Sigmoid colon (tissue), 7 donors: ENCODE results near the gene GSC. TPM values are rescaled to one million over a fixed set of nuclear protein-coding genes. Genes with fewer than 3 reads are reported as not detected.
"Not testable (repeated sequence)": the region's sequence is repeated elsewhere in the genome, so short reads cannot be mapped to it uniquely, and the experiment has no call there.

Experiments used
- DNase-seq: peaks from one replicate; pipeline ENCODE4 v3.0.0-alpha.2; 2019
- H3K27ac ChIP-seq, 4 donors: fragments of 200-600 bp; sonication (generic); one replicate each; pipeline ENCODE4 v1.5.1; 2016 to 2019; ENCODE audit warnings: mild to moderate bottlenecking in 1 of 4
- H3K27me3 ChIP-seq, 3 donors: fragments of 200-600 bp; sonication (generic); one replicate each; pipeline ENCODE4 v1.5.1; 2019; ENCODE audit warnings: mild to moderate bottlenecking in 1 of 3
- H3K36me3 ChIP-seq, 4 donors: fragments of 200-600 bp; sonication (generic); one replicate each; pipeline ENCODE4 v1.5.1; 2016 to 2019
- H3K4me1 ChIP-seq, 4 donors: fragments of 200-600 bp; sonication (generic); one replicate each; pipeline ENCODE4 v1.5.1; 2017 to 2019
- H3K4me3 ChIP-seq, 4 donors: fragments of 200-600 bp; sonication (generic); one replicate each; pipeline ENCODE4 v1.5.1; 2017 to 2019; ENCODE audit warnings: mild to moderate bottlenecking in 2 of 4, moderate library complexity in 1 of 4
- H3K9me3 ChIP-seq, 4 donors: fragments of 200-600 bp in 3 of 4; sonication (generic) in 3 of 4; one replicate each; pipeline versions ENCODE4 v1.5.1 to v1.6.1; 2013 to 2019
- EP300 ChIP-seq, 4 donors: sonication (generic); formaldehyde crosslinking; IDR thresholded peaks; one replicate each; pipeline ENCODE4 v1.6.1; 2017; ENCODE audit warnings: antibody characterized with exemption in 4 of 4
- POLR2A ChIP-seq, 2 donors: fragments of 450-650 bp; IDR thresholded peaks; one replicate each; pipeline ENCODE4 v1.6.1; 2016; ENCODE audit warnings: antibody characterized with exemption in 2 of 2, mild to moderate bottlenecking in 2 of 2, moderate library complexity in 2 of 2
- POLR2AphosphoS5 ChIP-seq, 4 donors: sonication (generic); formaldehyde crosslinking; IDR thresholded peaks; one replicate each; pipeline ENCODE4 v1.6.1; 2017; ENCODE audit warnings: antibody characterized with exemption in 4 of 4
- WGBS, 2 donors: extraction: QIAGEN DNeasy Blood & Tissue Kit; methylation state at CpG; one replicate each; pipeline ENCODE4 v1.1.7; 2013; 5-methylcytosine and 5-hydroxymethylcytosine counted together
- intact Hi-C: fragments of 100-400 bp; cut with DNase I; formaldehyde crosslinking; loops from one replicate; pipeline ENCODE4 v1.15.1; 2023
- polyA plus RNA-seq, 3 donors: library from polyadenylated mRNA; stranded (reverse); fragments of 200-250 nt; gene quantifications; one replicate each; pipeline ENCODE4 v1.2.3, GENCODE V29; 2013
- total RNA-seq, 4 donors: library from RNA; depleted of rRNA; stranded (reverse); fragments of >200 nt; gene quantifications; one replicate each; pipeline ENCODE4 v1.1.0, GENCODE V29; 2016
- TF ChIP-seq, protein P1 (sequence below), 4 experiments: fragments of 450-650 bp in 3 of 4; fragments of 200-600 bp in 1 of 4; IDR thresholded peaks; one replicate each; pipeline ENCODE4 v1.5.1; 2016 to 2019; ENCODE audit warnings: antibody characterized with exemption in 4 of 4, mild to moderate bottlenecking in 3 of 4, moderate library complexity in 2 of 4
- donor health status: healthy with polysubstance abuse.
- donor health status: Bipolar disorder and iron deficiency.
- donor health status: healthy.

Gene GSC
- total and polyA plus RNA-seq, 7 donors, result 0.07 to 7.5 (median 0.41) TPM; not detected in 2

DNA sequence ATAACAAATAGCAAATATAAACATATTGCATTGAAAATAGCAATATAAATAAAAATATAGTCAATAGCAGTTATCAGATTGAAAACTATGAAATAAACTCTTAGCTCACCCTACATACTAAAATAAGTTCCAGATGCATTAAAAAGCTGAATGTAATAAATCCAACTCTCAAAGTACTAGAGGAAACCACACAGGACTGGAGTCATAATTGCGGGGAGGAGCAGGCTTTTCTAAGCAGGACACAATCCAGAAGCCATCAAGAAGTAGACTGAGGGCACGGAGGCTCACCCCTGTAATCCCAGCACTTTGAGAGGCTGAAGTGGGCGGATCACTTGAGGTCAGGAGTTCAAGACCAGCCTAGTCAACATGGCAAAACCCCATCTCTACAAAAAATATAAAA lies 22.2 kb downstream of the GSC start:
- Histone ChIP-seq H3K27me3 (no peaks in the 10 kb centered on the region), H3K9me3 (no peaks in the 10 kb centered on the region), H3K4me3 (no peak overlapping the region), H3K27ac (no peak overlapping the region), H3K36me3 (no peaks in the 10 kb centered on the region), H3K4me1 (no peaks in the 10 kb centered on the region)
- no peak for DNase-seq
- 54 to 73% methylated on average over 3 of the region's 3 CpGs for WGBS, 2 donors
- intact Hi-C loops, result no loop called here
- TF ChIP-seq, protein P1, sequence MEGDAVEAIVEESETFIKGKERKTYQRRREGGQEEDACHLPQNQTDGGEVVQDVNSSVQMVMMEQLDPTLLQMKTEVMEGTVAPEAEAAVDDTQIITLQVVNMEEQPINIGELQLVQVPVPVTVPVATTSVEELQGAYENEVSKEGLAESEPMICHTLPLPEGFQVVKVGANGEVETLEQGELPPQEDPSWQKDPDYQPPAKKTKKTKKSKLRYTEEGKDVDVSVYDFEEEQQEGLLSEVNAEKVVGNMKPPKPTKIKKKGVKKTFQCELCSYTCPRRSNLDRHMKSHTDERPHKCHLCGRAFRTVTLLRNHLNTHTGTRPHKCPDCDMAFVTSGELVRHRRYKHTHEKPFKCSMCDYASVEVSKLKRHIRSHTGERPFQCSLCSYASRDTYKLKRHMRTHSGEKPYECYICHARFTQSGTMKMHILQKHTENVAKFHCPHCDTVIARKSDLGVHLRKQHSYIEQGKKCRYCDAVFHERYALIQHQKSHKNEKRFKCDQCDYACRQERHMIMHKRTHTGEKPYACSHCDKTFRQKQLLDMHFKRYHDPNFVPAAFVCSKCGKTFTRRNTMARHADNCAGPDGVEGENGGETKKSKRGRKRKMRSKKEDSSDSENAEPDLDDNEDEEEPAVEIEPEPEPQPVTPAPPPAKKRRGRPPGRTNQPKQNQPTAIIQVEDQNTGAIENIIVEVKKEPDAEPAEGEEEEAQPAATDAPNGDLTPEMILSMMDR (IDR thresholded peaks at IDR 0.05), result no peak
- no peak for TF ChIP-seq POLR2A (IDR thresholded peaks at IDR 0.05)
- no peak for TF ChIP-seq POLR2AphosphoS5 (IDR thresholded peaks at IDR 0.05)
- no peak for TF ChIP-seq EP300 (IDR thresholded peaks at IDR 0.05)

DNA sequence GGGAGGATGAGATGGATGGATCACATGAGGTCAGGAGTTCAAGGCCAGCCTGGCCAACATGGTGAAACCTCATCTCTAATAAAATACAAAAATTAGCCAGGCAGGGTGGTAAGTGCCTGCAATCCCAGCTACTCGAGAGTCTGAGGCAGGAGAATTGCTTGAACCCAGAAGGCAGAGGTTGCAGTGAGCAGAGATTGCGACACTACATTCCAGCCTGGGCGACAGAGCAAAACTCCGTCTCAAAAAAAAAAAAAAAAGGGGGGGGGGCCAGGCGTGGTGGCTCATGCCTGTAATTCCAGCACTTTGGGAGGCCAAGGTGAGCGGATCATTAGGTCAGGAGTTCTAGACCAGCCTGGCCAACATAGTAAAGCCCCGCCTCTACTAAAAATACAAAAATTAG lies 22.8 kb downstream of the GSC start:
- H3K27me3 ChIP-seq, DNase-seq, H3K36me3 ChIP-seq, H3K9me3 ChIP-seq, intact Hi-C loops, H3K4me3 ChIP-seq, H3K27ac ChIP-seq, H3K4me1 ChIP-seq: not testable (repeated sequence)
- WGBS, 2 donors, result 73 to 82% methylated on average over 7 of the region's 7 CpGs

DNA sequence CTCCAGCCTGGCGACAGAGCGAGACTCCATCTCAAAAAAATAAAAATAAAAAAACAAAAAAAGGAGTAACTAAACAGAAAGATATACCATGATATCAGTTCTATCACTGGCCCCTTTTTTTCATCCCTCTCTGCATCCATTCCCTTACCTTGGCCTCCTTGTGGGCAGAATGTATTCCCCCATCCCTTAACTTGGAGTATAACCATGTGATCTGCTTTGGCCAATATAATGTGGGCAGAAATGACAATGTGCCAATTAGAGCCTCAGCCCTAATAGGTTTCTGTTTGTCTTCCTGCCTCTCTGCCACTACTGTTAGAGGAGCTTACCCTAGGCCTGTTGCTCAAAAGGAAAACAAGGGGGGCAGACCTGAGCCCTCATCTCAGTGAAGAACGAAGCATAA lies 23.8 kb downstream of the GSC start:
- intact Hi-C loops, result no loop called here
- Histone ChIP-seq H3K9me3 (no peaks in the 10 kb centered on the region), H3K27me3 (no peaks in the 10 kb centered on the region), H3K4me3 (no peak overlapping the region), H3K4me1 (no peaks in the 10 kb centered on the region), H3K27ac (no peak overlapping the region), H3K36me3 (no peaks in the 10 kb centered on the region)
- 92 to 94% methylated on average over 3 of the region's 3 CpGs for WGBS, 2 donors
- no peak for DNase-seq
- TF ChIP-seq EP300 (IDR thresholded peaks at IDR 0.05) (no peak), POLR2AphosphoS5 (IDR thresholded peaks at IDR 0.05) (no peak), POLR2A (IDR thresholded peaks at IDR 0.05) (no peak)
- TF ChIP-seq, protein P1 (IDR thresholded peaks at IDR 0.05), result no peak

- no peaks in the 10 kb centered on the region for H3K4me1 ChIP-seq
- TF ChIP-seq EP300 (IDR thresholded peaks at IDR 0.05), result no peak
- TF ChIP-seq POLR2A (IDR thresholded peaks at IDR 0.05), result no peak
- TF ChIP-seq POLR2AphosphoS5 (IDR thresholded peaks at IDR 0.05), result no peak
- DNase-seq, result no peak
- H3K9me3 ChIP-seq, result no peaks in the 10 kb centered on the region
- H3K27ac ChIP-seq, result no peak overlapping the region
- intact Hi-C loops, result no loop called here
- 82 to 84% methylated on average over 5 of the region's 5 CpGs for WGBS, 2 donors
- no peaks in the 10 kb centered on the region for H3K27me3 ChIP-seq
- no peak overlapping the region for H3K4me3 ChIP-seq
- no peaks in the 10 kb centered on the region for H3K36me3 ChIP-seq
These were observed 31.2 kb downstream of the GSC start for GRCh38 chr14:94738751-94739150.

DNA sequence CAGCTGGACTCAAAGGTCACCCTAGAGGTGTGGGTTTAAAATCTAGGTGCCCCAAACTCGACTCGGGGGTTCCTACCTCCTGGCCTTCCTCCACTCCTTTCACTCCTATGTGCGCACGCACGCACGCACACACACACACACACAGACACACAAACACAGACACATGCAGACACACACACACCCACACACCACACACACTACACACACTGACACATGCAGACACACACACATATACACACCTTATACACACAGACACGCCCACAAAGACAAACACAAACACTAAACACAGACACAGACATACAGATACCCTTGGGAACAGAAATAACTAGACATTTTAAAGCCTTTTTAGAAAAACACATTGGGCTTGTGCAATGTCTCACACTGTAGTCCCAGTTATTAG lies 31.8 kb downstream of the GSC start:
- 68 to 78% methylated on average over 7 of the region's 7 CpGs for WGBS, 2 donors
- H3K9me3 ChIP-seq, result no peaks in the 10 kb centered on the region

GRCh38 chr14:94728950-94729349 lies 41.0 kb downstream of the GSC start:
- no peaks in the 10 kb centered on the region for H3K4me1 ChIP-seq
- 55 to 56% methylated on average over 3 of the region's 3 CpGs for WGBS, 2 donors
- H3K27ac ChIP-seq, result no peak overlapping the region
- peak; percentile 5 for DNase-seq
- no peaks in the 10 kb centered on the region for H3K36me3 ChIP-seq
- no peak for TF ChIP-seq POLR2A (IDR thresholded peaks at IDR 0.05)
- TF ChIP-seq POLR2AphosphoS5 (IDR thresholded peaks at IDR 0.05), result no peak
- no peak for TF ChIP-seq EP300 (IDR thresholded peaks at IDR 0.05)
- H3K4me3 ChIP-seq, result no peak overlapping the region
- no peaks in the 10 kb centered on the region for H3K9me3 ChIP-seq
- H3K27me3 ChIP-seq, result no peaks in the 10 kb centered on the region
- intact Hi-C loops, result no loop called here

More for the DNA sequence above, 31.8 kb downstream of the GSC start:
- no peaks in the 10 kb centered on the region for H3K36me3 ChIP-seq
- H3K27me3 ChIP-seq, result no peaks in the 10 kb centered on the region
- intact Hi-C loops, result no loop called here
- DNase-seq, result no peak
- no peak for TF ChIP-seq POLR2A (IDR thresholded peaks at IDR 0.05)
- TF ChIP-seq, protein P1 (IDR thresholded peaks at IDR 0.05), result no peak
- TF ChIP-seq EP300 (IDR thresholded peaks at IDR 0.05), result no peak
- no peak for TF ChIP-seq POLR2AphosphoS5 (IDR thresholded peaks at IDR 0.05)
- no peak overlapping the region for H3K4me3 ChIP-seq
- H3K27ac ChIP-seq, result no peak overlapping the region
- no peaks in the 10 kb centered on the region for H3K4me1 ChIP-seq

DNA sequence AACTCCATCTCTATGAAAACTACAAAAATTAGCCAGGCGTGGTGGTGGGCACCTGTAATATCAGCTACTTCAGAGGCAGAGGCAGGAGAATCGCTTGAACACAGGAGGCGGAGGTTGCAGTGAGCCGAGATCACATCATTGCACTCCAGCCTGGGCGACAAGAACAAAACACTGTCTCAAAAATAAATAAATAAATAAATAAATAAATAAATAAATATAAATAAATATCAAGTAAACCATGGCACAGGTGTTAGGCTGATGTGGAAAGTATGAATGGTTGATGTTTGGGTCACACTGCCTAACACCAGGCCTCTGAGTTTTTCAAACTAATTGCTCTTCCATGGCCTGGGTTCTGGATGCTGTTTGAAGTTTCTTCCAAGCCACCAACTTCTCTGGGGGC lies 41.5 kb downstream of the GSC start:
- 90 to 94% methylated on average over 5 of the region's 5 CpGs for WGBS, 2 donors
- H3K9me3 ChIP-seq, H3K4me3 ChIP-seq, H3K27ac ChIP-seq, H3K36me3 ChIP-seq, H3K4me1 ChIP-seq, H3K27me3 ChIP-seq, intact Hi-C loops: not testable (repeated sequence)
- DNase-seq, result peak; percentile 15

GRCh38 chr14:94726649-94727048 lies 43.3 kb downstream of the GSC start:
- DNase-seq, H3K36me3 ChIP-seq, intact Hi-C loops, H3K4me1 ChIP-seq, H3K27ac ChIP-seq, H3K27me3 ChIP-seq, H3K9me3 ChIP-seq, H3K4me3 ChIP-seq: not testable (repeated sequence)
- WGBS, 2 donors, result 92 to 95% methylated on average over 8 of the region's 8 CpGs
